GM18502 (cell line): ENCODE results near the gene ATP6V0C.
A peak's percentile ranks its signal among the peaks of the same experiment; 100 is the strongest.

Source experiments
- ATAC-seq: cut with Tn5 transposase; IDR thresholded peaks from one replicate; pipeline ENCODE4 v1.9.1; 2021; ENCODE audit warnings: mild to moderate bottlenecking; ENCODE audit not compliant: unreplicated experiment, poor library complexity

The ATP6V0C gene

DNA sequence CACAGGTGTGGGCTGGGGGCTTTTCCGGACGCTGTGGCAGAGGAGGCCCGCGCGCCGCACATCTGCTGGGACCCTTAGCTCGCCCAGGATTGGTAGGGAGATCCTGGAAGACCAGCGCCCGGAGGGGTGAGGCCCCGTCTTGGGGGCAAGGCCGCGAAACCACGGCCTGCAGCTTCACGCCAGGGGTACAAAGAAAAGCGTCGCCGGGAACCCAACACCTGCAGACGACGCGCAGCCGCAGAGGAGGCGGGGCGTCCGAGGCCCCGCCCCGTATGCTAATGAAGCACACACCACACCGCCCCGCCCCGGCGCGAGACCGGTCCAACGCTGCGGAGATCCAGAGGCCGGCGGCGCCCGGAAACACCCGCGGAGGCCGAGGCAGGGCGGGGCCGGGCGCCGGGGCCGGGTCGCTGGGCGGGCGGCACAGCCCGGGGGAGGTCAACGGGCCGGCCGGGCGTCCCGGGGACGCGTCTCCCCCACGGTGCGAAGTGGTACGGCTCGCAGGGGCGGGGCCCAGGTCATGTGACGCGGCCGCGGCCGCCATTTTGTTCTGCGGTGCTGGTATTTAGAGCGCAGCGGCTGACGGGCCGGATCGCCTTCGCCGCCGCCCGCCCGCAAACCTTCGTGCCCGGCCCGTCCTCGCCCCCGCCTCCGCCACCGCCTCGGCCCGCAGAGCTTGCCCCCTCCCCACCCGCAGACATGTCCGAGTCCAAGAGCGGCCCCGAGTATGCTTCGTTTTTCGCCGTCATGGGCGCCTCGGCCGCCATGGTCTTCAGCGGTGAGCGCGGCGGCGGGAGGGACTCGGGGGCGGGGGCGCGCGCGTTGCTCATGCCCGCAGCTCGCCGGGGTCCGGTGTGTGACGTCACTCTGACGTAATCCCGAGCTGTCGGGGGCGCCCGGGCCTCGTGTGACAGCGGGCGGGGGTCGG is at the start of gene ATP6V0C:
Gene ATP6V0C (plus strand): TSS at position 548 of the 928 bp plus-strand sequence. CDS start 152 bp downstream, at position 700.
- ATAC-seq = peak; percentile 68

DNA sequence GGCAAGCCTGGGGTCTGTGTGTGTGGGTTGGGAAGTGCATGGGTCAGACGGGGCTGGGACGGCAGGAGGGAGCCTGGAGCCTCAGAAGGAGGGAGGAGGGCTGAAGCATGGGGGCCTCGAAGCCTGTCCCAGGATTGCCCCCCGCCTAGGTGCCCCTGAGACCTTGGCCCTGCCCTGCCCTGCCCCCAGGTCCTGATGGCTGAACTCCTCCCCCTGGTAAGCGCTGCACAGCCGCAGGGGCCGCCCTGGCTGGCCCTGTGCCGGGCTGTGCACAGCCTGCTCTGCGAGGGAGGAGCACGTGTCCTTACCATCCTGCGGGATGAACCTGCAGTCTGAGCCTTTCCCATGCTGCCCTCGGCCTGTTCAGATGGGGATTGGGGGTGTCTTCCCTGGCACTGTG is 49.4 kb upstream of the ATP6V0C start:
- ATAC-seq = no peak

DNA sequence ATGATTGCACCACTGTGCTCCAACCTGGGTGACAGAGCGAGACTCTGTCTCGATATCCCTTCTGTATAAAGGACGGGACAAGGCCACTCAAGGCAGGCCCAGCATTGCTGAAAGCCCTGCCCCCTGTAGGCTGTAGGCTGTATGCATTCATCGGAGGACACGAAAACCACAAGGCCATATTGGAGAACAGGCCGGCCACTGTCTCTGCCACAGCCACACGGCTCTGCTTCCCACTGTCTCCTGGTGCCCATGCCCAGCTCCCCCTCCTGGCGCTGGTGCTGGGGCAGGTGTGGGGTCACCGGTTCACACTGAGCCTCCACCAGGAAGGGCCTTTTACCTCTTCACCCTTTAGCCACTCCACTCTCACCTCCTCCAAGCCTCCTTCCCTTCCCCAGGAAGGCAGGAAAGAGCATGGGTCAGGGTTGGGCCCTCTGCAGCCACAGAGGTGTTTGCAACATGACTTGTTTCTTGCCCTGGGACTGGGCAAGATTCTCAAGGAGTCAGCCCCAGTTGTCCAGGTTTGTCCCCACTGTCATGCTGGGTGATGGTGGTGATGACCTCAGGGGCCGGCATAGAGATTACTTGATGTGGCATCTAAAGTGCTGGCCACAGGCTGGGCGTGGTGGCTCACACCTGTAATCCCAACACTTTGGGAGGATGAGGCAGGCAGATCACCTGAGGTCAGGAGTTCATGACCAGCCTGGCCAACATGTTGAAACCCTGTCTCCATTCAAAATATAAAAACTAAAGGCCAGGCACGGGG is 47.9 kb upstream of the ATP6V0C start:
- ATAC-seq = no peak

DNA sequence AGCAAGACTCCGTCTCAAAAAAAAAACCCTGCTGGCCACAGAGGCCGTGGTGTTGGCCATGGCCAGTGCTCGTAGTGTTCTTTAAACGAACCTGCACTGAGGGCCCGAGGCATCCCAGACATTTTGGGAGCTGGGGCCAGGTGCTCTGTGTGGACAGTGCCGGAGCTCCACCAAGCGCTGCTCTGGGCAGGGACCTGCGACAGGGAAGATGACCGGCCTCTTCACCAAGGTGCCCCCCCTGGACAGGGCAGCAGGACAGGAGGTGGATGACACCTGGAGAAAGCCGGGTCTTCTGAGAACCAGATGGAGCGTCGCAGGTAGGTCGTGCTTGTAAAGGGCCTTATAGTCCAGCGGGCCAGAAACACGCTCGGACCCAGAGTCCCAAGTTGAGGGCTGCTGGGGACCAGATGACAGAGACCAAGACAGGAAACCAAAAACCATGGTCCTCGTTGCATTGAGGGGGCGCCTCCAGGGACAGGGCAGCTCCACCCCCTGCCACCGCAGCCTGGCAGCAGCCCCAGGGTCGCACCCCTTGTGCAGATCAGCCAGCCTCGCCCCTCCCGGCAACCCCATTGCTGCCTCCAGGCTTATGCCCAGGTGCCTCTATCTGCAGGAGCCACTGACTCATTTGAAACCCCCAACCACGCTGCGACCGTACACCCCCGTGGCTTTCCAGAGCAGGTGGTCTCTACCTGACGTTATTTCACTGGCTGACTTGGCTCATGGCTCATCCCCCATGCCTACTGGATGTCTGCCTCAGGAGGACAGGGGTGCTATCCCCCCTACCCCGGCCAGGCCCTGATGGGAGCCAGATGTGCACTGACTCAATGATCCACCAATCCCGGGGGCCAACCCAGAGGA is 46.9 kb upstream of the ATP6V0C start:
- ATAC-seq = no peak

DNA sequence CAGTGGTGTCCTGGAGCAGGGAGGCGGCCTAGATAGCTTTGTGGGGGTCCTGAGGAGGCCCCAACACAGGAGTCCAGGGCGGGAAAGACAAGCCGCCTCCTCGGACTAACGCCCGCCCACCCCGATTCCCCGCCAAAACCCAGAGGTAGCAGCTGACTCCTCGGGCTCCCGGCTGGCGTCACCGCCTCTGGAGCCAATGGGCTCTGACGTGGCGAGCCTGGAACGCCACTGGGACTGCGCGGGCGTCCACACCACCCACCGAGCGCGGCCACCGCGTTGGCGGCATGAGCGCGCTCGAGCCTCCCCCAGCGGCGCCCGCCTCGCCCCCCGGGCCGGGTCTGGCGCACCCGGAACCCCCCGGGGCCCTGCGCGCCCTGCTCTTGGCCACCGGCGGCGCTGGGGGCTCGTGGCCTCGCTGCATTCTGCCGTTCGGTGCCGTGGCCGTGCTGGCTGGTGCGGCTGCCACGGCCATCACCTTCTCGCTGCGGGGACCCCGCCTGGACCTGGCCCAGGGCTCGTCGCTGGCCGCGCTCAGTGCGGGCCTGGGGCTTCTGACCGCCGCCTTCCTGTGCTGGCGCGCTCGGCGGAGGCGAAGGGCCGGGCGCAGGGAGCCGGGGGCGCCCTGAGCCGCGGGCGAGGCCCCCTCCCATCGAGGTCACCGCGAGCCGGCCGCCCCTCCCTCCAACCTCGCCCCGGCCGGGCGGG is 46.1 kb upstream of the ATP6V0C start:
- no peak for ATAC-seq

DNA sequence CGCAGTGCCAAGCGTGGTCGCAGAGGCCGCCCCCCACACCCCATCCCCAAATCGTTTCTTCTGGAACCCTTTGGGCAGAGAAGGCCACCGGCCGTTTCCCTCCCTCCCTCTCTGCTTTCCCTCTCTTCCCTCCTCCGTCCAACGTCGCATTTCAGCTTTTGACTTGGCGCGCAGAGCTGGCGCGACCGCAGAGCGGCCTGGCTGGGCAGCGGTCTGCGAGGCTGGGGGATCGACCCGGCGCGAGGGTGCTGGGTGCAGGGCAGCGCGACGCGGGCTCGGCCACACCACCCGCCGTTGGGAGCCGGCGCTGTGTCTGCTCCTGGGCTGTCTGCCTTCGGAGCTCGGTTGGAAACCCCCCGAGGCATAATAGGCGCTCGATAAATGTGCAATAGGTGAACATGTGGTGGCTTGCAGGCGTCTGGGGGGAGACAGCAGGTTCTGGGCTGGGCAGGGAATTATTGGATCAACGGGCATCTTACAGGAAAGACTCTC is 45.5 kb upstream of the ATP6V0C start:
- ATAC-seq = no peak

DNA sequence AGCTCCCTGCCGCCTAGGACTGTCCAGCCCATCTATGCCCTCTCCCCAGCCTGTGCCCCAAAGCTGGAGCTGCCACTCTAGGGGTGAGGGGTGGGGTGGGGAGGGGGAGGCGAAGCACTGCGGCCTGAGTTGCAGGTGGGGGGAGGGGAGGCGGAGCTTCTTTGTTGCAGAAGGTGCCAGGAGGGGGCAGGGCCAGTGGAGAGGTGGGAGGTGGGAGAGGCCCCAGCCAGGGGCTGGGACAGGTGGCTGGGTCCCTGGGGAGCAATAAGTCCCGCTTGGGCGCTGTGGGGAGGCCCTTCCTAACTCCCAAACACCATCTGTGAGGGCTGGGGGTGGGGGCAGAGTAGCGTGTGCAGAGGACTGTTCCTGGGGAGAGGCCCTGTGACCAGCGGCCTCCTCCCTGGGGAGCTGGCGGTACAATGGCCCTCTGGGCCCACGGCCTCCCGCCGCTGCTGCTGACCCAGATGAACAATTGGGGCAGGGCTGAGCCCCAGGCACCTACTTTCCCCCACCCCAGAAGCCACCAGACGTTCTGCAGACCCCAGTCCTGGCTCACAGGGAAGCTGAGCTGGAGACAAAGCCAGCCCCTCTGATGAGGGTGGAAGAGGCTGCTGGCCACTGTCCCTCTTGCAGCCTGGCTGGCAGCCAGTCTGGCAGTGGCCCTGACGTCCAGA is 44.9 kb upstream of the ATP6V0C start:
- ATAC-seq = no peak

DNA sequence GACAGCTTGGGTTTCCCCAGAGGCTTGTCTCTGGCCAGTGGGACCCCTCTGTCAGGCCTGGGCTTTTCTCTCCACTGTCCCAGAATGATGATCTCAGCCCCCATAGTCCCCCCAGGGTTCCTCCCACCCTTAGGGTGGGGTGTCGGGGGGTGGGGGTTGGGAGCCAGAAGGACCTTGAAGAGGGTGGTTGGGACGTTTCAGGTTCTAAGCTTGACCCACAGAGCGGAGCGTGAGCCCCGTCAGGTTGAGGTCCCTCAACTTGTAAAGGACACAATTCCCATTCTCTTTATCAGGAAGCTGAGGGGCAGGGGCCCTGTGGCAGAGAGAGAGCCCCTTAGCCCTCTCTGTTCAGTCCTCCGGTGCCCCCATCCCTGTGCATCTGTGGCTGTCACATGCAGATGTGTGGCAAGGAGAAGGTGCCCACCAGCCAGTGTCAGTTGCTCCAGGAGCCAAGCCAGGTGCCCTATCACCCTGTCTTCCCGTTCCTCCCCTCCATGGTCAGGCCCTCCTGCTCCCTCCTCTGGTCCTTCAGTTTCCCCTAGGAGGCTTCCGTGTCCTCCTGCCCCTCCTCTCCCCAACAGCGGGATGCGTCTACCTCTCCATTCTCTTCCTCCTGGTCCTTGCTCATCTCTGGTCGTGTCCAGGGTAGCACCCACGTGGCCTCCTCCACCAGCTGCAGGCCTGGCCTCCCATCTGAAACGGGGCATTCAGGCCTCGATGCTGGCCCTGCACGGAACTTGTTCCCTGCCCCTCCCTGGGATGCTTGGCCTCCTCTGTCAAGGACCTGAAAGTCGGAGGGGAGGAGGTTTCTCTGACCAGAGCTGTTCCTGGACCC is 44.1 kb upstream of the ATP6V0C start:
- ATAC-seq = no peak

DNA sequence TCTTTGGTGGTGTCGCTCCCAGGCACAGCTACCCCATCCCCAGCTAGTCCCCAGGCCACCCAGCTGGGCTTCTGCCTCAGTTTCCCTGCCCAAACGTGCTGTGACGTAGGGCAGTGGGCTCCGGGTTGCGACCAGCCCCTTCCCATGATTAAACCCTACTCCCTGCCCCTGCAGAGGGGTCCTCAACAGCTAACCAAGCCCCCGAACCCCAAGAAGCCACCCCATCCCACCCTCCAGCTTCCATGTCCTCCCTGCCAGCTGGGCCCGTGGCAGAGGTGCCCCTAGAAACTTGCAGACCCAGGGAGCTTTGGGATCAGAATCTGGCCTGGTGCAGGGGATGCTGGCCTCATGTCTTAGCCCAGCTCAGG is 43.5 kb upstream of the ATP6V0C start:
- no peak for ATAC-seq

DNA sequence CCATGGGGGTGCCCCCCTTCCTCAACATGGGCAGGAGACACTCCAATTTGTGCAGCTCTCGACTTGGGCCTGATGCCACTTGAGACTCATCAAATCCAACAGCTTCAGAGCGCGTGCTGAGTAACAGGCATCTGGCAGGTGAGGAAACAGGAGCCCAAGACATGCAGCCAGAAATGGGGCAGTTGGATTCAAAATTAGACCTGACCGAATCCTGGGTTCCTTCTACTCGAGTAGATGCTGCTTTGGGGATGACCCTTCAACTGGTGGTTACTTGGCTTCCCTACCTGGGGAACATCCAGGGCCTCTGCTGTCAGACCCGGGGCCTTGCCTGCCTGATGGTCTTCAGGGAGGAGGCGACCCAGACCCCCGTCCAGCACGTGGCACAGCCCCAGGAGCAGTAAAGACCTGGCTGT is 43.1 kb upstream of the ATP6V0C start:
- ATAC-seq = no peak

DNA sequence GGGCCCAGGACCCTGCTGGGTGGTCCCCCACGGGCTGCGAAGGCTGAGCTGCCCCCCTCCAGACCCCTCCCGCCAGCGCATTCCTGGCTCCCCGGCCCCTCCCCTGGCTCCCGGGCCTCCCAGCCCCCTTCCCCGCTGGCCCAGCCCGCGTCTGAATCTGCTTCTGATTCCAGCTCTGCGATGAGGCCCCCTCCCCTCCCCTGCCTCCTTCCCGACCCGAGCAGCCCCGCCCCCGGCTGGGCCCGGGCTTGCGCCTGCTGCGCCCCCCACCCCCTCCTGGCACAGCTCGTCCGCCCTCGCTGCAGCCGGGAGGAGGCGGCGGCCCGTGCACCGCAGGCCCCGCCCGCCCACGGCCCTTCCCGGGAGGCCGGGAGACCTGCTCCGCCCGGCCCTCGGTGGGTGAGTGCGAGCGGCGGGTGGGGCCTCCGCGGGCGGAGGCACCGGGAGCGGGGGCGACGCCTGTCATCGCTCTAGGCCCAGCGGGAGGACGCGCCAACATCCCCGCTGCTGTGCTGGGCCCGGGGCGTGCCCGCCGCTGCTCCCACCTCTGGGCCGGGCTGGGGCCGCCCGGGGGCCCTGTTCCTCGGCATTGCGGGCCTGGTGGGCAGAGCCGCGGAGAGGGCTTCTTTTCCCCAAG is 42.6 kb upstream of the ATP6V0C start, which contains the start of gene NTN3:
Gene NTN3 (plus strand): TSS at position 282 of the 637 bp plus-strand sequence. CDS start 405 bp downstream, outside the sequence.
- ATAC-seq = no peak

DNA sequence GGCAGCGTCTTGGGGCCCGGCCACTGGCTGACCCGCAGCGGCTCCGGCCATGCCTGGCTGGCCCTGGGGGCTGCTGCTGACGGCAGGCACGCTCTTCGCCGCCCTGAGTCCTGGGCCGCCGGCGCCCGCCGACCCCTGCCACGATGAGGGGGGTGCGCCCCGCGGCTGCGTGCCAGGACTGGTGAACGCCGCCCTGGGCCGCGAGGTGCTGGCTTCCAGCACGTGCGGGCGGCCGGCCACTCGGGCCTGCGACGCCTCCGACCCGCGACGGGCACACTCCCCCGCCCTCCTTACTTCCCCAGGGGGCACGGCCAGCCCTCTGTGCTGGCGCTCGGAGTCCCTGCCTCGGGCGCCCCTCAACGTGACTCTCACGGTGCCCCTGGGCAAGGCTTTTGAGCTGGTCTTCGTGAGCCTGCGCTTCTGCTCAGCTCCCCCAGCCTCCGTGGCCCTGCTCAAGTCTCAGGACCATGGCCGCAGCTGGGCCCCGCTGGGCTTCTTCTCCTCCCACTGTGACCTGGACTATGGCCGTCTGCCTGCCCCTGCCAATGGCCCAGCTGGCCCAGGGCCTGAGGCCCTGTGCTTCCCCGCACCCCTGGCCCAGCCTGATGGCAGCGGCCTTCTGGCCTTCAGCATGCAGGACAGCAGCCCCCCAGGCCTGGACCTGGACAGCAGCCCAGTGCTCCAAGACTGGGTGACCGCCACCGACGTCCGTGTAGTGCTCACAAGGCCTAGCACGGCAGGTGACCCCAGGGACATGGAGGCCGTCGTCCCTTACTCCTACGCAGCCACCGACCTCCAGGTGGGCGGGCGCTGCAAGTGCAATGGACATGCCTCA is 41.9 kb upstream of the ATP6V0C start:
- no peak for ATAC-seq

DNA sequence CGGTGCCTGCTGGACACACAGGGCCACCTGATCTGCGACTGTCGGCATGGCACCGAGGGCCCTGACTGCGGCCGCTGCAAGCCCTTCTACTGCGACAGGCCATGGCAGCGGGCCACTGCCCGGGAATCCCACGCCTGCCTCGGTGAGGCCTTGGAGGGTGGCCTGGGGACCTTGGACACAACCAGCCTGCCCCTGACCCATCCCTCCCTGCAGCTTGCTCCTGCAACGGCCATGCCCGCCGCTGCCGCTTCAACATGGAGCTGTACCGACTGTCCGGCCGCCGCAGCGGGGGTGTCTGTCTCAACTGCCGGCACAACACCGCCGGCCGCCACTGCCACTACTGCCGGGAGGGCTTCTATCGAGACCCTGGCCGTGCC is 41.3 kb upstream of the ATP6V0C start:
- ATAC-seq = no peak

DNA sequence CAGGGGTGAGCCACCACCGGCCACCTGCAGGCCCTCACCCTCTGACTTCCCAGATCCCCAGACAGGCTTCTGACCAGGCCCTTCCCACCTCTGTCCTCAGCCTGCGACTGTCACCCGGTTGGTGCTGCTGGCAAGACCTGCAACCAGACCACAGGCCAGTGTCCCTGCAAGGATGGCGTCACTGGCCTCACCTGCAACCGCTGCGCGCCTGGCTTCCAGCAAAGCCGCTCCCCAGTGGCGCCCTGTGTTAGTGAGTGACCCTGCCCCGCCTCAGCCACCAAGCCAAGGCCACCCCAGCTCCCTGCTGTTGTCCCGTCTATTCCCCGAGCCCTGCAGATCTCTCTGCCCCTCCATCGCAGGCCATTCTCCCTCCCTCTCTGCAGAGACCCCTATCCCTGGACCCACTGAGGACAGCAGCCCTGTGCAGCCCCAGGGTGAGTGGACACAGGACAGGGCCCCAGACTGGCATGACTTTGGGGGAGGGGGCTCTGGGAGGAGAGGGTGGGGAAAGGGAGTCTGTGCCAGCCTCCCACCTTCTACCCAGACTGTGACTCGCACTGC is 40.8 kb upstream of the ATP6V0C start:
- ATAC-seq = no peak

DNA sequence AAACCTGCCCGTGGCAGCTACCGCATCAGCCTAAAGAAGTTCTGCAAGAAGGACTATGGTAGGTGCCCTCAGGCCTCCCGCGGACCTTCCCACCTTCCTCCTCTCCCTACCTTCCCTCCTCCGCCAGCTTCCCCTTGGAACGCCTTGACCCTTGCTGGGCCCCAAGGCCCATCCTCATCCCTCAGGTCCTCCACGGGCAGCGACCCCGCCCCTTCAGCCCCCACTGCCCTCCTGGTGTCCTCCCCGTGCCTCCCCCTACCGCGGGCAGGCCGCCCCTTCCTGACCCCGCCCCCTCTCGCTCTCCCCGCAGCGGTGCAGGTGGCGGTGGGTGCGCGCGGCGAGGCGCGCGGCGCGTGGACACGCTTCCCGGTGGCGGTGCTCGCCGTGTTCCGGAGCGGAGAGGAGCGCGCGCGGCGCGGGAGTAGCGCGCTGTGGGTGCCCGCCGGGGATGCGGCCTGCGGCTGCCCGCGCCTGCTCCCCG is 40.3 kb upstream of the ATP6V0C start:
- no peak for ATAC-seq
